Gastrocnemius medialis (tissue), 4 donors: ENCODE results near the gene SLIRP. TPM values are rescaled to one million over a fixed set of nuclear protein-coding genes. Genes with fewer than 3 reads are reported as not detected.

ENCODE experiments used
- ATAC-seq, 2 donors: fragments of 150-250 bp; one replicate each; pipeline ENCODE4 v1.9.1; 2016
- DNase-seq, 2 donors: peaks; one replicate each; pipeline ENCODE4 v3.0.0-alpha.2; 2019
- H3K27ac ChIP-seq, 4 donors: fragments of 200-600 bp; sonication (generic); 1 replicate in 1 of 4; 2 replicates in 3 of 4; pipeline ENCODE4 v1.5.1; 2016 to 2018; ENCODE audit warnings: mild to moderate bottlenecking in 2 of 4, moderate library complexity in 1 of 4
- H3K27me3 ChIP-seq, 3 donors: fragments of 200-600 bp; sonication (generic) in 2 of 3; 1 replicate in 1 of 3; 2 replicates in 2 of 3; pipeline versions ENCODE4 v1.5.1 to v1.6.0; 2016 to 2019; ENCODE audit warnings: mild to moderate bottlenecking in 1 of 3, moderate library complexity in 1 of 3
- H3K36me3 ChIP-seq, 2 donors: fragments of 200-600 bp; sonication (generic) in 1 of 2; one replicate each; pipeline ENCODE4 v1.5.1; 2017 to 2018
- H3K4me1 ChIP-seq, 2 donors: fragments of 200-600 bp; sonication (generic) in 1 of 2; one replicate each; pipeline ENCODE4 v1.5.1; 2016 to 2017; ENCODE audit warnings: mild to moderate bottlenecking in 2 of 2
- H3K4me3 ChIP-seq, 4 donors: fragments of 200-600 bp; sonication (generic) in 3 of 4; 1 replicate in 1 of 4; 2 replicates in 3 of 4; pipeline ENCODE4 v1.5.1; 2016 to 2019; ENCODE audit warnings: mild to moderate bottlenecking in 2 of 4
- H3K9me3 ChIP-seq, 3 donors: fragments of 200-600 bp; sonication (generic) in 2 of 3; 1 replicate in 1 of 3; 2 replicates in 2 of 3; pipeline ENCODE4 v1.5.1; 2016 to 2019
- CTCF ChIP-seq, 5 experiments: fragments of 450-650 bp in 3 of 5; fragments of 200-600 bp in 2 of 5; sonication (generic) in 2 of 5; IDR thresholded peaks in 4 of 5; conservative IDR thresholded peaks in 1 of 5; 1 replicate in 4 of 5; 2 replicates in 1 of 5; pipeline ENCODE4 v1.5.1; 2016 to 2019; ENCODE audit warnings: antibody characterized with exemption in 5 of 5, mild to moderate bottlenecking in 3 of 5, moderate library complexity in 3 of 5
- POLR2A ChIP-seq, 2 donors: fragments of 450-650 bp; IDR thresholded peaks; one replicate each; pipeline ENCODE4 v1.6.1; 2017; ENCODE audit warnings: antibody characterized with exemption in 2 of 2, mild to moderate bottlenecking in 2 of 2, moderate library complexity in 2 of 2
- in situ Hi-C, 4 donors: fragments of 200-750 bp; cut with MboI; loops; one replicate each; pipeline versions ENCODE4 v1.15.0 to v1.8.0; 2017; ENCODE audit warnings: low sequenced_read_pairs in 4 of 4
- intact Hi-C: fragments of 100-400 bp; cut with DNase I; formaldehyde crosslinking; loops from one replicate; pipeline ENCODE4 v1.15.1; 2023; ENCODE audit warnings: low total_unique reads
- total RNA-seq, 4 donors: library from RNA; depleted of rRNA; stranded (reverse); fragments of >200 nt; gene quantifications; one replicate each; pipeline versions ENCODE4 v1.1.0 to v1.2.3, GENCODE V29; 2016

Gene SLIRP
- total RNA-seq, 4 donors from 2014 or later, result 293 to 550 (median 332) TPM

GRCh38 chr14:77709412-77709811 lies 1.5 kb downstream of the SLIRP start:
- Histone ChIP-seq H3K36me3 (peaks cover 0 to 38% of the 10 kb centered on the region in 2 donors), H3K27me3 (no peaks in the 10 kb centered on the region), H3K4me1 (peaks cover 34% of the 10 kb centered on the region in 2 donors), H3K27ac (no peak overlapping the region), H3K4me3 (peak overlapping the region in 2 of 4 donors; percentile 90 to 97), H3K9me3 (no peaks in the 10 kb centered on the region)
- intact Hi-C loops, result loop anchor here (2.0 to 10.0 kb wide), 3 partner anchors 55 to 395 kb away; partner anchors contain the start of gene SPTLC2
- ATAC-seq (no peak), DNase-seq (no peak)
- TF ChIP-seq CTCF (IDR thresholded peaks at IDR 0.05 in 4 of 5, conservative IDR thresholded peaks at IDR 0.05 in 1 of 5) (no peak), POLR2A (IDR thresholded peaks at IDR 0.05) (no peak)
- in situ Hi-C loops, result loop anchor here (10.0 to 25.0 kb wide), 2 partner anchors 247 to 255 kb away; partner anchors contain the start of genes AHSA1 (in 4 of the 4) and VIPAS39 (in 4 of the 4)

GRCh38 chr14:77710364-77710763 lies 2.5 kb downstream of the SLIRP start:
- TF ChIP-seq CTCF (IDR thresholded peaks at IDR 0.05 in 4 of 5, conservative IDR thresholded peaks at IDR 0.05 in 1 of 5) (no peak), POLR2A (IDR thresholded peaks at IDR 0.05) (no peak)
- Histone ChIP-seq H3K4me1 (peaks cover 34% of the 10 kb centered on the region in 2 donors), H3K4me3 (no peak overlapping the region)

GRCh38 chr14:77714926-77715325 lies 7.0 kb downstream of the SLIRP start:
- DNase-seq, result no peak
- ATAC-seq, result no peak
- TF ChIP-seq CTCF (IDR thresholded peaks at IDR 0.05 in 4 of 5, conservative IDR thresholded peaks at IDR 0.05 in 1 of 5), result no peak
- no peak for TF ChIP-seq POLR2A (IDR thresholded peaks at IDR 0.05)
- Histone ChIP-seq H3K4me3 (no peak overlapping the region), H3K27ac (no peak overlapping the region), H3K36me3 (peaks cover 0 to 87% of the 10 kb centered on the region in 2 donors), H3K9me3 (no peaks in the 10 kb centered on the region), H3K4me1 (peaks cover 6 to 7% of the 10 kb centered on the region in 2 donors), H3K27me3 (no peaks in the 10 kb centered on the region)
- in situ Hi-C loops, result loop anchor here in 3 of 4 donors (25.0 kb wide), 1 partner anchor 253 kb away; the partner anchor contains the start of genes AHSA1 (in 3 of the 3) and VIPAS39 (in 3 of the 3)
- intact Hi-C loops, result no loop called here

More at GRCh38 chr14:77710364-77710763, 2.5 kb downstream of the SLIRP start:
- no peaks in the 10 kb centered on the region for H3K9me3 ChIP-seq
- H3K36me3 ChIP-seq, result peaks cover 0 to 45% of the 10 kb centered on the region in 2 donors
- intact Hi-C loops (no loop called here), in situ Hi-C loops (loop anchor here in 3 of 4 donors (25.0 kb wide), 1 partner anchor 248 kb away; the partner anchor contains the start of genes AHSA1 (in 3 of the 3) and VIPAS39 (in 3 of the 3))
- H3K27me3 ChIP-seq, result no peaks in the 10 kb centered on the region
- DNase-seq, result no peak
- ATAC-seq, result no peak
- H3K27ac ChIP-seq, result no peak overlapping the region

- DNase-seq (no peak), ATAC-seq (no peak)
- peaks cover 0 to 94% of the 10 kb centered on the region in 2 donors for H3K36me3 ChIP-seq
- no peaks in the 10 kb centered on the region for H3K9me3 ChIP-seq
- H3K4me3 ChIP-seq, result no peak overlapping the region
- H3K27ac ChIP-seq, result no peak overlapping the region
- intact Hi-C loops, result no loop called here
- peaks cover 0 to 3% of the 10 kb centered on the region in 2 donors for H3K4me1 ChIP-seq
- in situ Hi-C loops, result loop anchor here in 3 of 4 donors (25.0 kb wide), 1 partner anchor 255 kb away; the partner anchor contains the start of genes AHSA1 (in 3 of the 3) and VIPAS39 (in 3 of the 3)
- H3K27me3 ChIP-seq, result no peaks in the 10 kb centered on the region
- TF ChIP-seq POLR2A (IDR thresholded peaks at IDR 0.05) (no peak), CTCF (IDR thresholded peaks at IDR 0.05 in 4 of 5, conservative IDR thresholded peaks at IDR 0.05 in 1 of 5) (no peak)
These were observed 9.9 kb downstream of the SLIRP start for GRCh38 chr14:77717608-77718305.
